Measurements from ENCODE around the gene FAAP20.
A peak's percentile ranks its signal among the peaks of the same experiment; 100 is the strongest.

FAAP20 gene

GRCh38 chr1:2177946-2178538, 16.5 kb downstream of the FAAP20 start:
- DNase-seq (ENCODE audit: low spot score), result no peak

DNA sequence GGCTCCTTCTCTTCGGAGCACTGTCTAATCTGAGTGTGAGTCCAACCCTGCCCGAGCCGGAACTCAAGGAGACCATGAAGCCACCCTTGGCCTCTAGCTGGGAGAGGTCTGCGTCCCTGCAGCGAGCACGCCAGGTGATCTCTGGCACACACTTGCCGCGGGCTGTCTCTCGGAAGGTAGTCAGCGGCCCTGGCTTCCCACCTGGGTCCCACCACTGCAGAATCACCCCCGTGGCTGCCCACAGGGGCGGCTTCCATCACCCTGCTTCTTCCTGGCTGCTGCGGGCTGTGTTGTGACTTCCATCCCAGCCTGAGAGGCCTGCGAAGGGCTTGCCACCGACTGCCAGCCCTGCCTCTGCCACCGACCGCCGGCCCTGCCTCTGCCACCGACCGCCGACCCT, 17.0 kb downstream of the FAAP20 start:
- no peak for DNase-seq (ENCODE audit: low spot score)

DNA sequence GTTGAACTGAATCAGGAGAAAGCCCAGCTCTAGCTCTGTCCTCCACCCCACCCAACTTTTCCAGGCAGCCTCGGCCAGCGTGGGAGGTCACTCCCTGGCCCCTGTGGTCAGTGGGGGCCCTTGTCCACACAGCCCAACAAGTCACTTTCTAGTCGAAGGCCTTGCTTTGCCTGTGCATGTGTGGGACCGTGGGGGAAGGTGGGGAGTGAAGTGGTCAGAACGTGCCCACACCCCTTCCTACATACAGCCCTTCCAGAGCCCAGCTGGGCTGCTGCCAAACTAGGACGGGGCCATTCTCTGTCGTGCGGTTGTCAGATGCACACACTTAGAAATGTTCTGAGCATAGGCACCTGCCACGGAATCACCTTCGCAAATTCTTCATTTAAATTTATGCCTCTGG, 18.0 kb downstream of the FAAP20 start:
- no peak for DNase-seq (ENCODE audit: low spot score)

DNA sequence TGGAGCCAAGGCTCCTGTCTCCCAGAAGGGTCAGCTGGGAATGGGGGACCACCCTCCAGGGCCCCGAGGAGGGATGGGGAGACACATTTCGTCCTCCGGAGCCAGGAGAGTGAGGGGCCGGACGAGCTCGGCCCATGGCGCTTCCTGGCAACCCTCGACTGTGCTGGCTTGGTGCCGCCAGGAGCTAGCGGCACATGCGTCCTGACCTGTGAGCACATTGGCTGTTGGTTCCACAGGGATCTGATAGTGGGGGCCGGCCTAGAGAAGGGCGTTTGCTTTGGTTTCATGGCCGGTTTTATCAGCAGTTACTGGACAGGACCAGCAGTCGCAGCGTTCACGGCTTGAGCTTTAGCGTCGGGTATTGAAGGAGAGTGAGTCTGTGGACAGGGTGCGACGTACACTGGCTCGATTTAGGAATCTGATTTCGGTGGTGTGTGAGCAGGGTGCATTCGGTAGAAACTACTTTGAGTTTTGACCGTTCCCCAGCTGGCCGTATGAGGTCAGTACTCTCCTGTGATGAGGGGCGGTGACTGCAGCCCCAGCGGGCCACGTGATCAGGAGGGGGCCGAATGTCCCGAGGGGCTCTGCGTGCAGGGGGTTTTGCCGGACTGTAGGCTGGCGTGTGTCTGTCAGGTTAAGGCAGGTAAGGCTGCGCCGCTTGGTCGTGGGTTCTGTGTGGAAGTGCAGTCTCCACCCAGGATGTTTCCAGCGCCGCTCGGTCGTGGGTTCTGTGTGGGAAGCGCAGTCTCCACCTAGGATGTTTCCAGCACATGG, 18.7 kb downstream of the FAAP20 start:
- DNase-seq (ENCODE audit: low spot score), result no peak

GRCh38 chr1:2175055-2175414, 19.5 kb downstream of the FAAP20 start:
- no peak for DNase-seq (ENCODE audit: low spot score)

- DNase-seq (ENCODE audit: low spot score), result peak; percentile 66
Observed at GRCh38 chr1:2174348-2175054, 20.1 kb downstream of the FAAP20 start.

DNA sequence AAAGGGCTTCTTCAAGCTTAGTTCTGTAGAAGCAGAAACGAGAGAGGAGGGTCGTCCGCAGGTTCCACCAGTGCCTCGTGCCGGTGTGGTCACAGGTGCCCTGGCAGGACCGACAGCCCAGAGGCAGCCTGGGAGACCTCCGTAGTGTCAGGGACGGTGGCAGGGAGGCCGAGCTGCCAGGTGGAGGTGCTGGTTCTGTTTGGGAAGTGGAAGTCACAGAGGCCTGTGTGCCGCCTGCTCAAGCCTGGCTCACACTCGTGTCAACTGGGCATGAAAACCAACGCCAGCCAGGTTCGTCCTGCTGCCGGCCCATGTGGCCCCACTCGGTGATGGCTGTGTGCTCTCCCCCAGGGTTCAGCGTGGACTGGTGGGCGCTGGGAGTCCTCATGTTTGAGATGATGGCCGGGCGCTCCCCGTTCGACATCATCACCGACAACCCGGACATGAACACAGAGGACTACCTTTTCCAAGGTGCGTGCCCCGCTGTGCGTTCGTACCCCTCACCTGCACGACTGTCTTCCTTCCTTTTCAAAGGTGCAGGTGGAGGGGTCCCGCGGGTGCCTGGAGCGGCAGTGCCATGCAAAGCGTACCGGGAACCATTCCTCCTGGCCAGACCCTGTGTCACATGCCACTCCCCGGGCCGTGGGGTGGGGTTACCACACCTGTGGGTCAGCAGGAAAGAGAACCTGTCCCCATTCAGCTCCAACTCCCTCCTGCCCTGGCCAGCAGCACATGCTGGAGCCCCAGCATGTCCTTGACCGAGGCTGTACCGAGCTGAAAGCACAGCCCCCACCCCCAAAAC, 20.8 kb downstream of the FAAP20 start:
- DNase-seq (ENCODE audit: low spot score), result no peak

DNA sequence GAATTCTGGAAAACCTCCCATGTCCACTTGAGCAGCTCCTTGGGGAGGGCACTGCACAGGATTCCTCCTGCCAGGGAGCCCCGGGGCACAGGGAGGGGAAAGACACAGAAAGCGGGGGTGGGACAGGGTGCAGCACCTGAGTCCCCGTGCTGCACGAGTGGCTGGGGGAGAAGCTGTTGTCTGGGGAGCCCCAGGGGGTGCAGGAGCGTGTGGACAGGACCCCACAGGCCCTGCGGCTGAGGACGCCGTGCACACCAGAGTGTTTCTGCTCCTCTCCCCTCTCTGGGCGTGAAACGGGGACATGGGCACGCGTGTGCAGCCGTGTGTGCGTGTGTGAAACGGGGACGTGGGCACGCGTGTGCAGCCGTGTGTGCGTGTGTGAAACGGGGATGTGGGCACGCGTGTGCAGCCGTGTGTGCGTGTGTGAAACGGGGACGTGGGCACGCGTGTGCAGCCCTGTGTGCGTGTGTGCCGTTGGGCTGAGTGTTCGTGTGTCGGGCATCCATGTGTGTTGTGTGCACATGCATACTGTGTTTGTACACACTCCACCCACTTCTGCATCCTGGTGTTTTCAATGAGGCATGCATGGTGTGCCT, 21.9 kb downstream of the FAAP20 start:
- DNase-seq (ENCODE audit: low spot score), result no peak

- no peak for DNase-seq (ENCODE audit: low spot score)
Observed at GRCh38 chr1:2172012-2172411, 22.6 kb downstream of the FAAP20 start.

DNA sequence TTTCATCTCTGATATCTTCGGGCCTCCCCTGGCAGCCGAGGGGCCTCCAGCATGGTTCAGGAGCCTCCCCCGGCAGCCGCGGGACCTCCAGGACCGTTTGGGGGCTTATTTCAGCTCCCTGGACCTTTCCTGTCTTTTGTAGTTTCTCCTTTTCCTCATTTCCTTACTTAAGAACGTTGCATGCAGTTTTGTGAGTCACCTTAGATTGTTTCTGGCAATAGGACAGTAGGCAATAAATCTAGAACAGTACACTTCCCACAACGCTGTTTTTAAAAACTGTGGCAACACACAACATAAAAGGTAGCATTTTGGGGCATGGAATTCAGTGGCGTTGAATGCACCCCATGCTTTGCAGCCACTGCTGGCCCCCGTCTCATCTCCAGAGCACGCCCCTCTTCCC, 24.4 kb downstream of the FAAP20 start:
- no peak for DNase-seq (ENCODE audit: low spot score)

GRCh38 chr1:2169200-2169836, 25.3 kb downstream of the FAAP20 start:
- DNase-seq (ENCODE audit: low spot score), result no peak

GRCh38 chr1:2168535-2168934, 26.0 kb downstream of the FAAP20 start:
- DNase-seq (ENCODE audit: low spot score), result no peak

- DNase-seq (ENCODE audit: low spot score), result no peak
Observed at GRCh38 chr1:2168090-2168489, 26.5 kb downstream of the FAAP20 start.

GRCh38 chr1:2166695-2167094, 27.9 kb downstream of the FAAP20 start:
- DNase-seq (ENCODE audit: low spot score), result no peak

DNA sequence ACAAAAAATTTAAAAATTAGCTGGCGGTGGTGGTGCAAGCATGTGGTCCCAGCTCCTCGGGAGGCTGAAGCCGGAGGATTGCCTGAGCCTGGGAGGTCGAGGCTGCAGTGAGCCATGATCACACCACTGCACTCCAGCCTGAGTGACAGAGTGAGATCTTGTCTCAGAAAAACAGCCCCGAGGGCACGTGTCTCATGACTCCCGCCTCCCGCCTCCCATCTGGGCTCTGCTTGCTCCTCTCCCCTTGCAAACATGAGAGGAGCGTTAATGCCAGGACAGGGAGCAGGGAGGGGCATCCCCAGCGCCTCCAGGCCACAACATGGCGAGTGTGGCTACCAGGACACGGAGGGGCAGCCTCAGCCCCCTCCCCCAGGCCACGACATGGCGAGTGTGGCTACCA, 28.3 kb downstream of the FAAP20 start:
- DNase-seq (ENCODE audit: low spot score), result no peak

DNA sequence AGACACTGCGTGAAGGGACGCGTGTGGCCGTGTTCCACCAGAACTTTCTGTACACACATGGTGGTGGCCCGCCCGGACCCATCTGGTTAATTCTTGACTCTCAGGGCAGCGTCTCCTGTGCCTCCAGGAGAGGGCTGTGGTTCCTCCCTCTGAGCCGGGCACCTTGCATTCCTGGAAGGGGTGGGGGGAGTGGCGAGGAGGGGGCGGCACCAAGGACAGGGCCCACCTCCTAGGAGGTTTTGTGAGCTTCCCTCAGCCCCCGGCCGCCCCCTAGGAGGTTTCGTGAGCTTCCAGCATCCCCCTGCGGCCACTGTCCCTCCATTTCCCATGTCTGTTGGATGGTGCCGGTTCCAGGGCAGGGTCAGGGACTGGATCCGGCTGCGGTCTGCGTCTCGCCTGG, 28.9 kb downstream of the FAAP20 start:
- DNase-seq (ENCODE audit: low spot score), result no peak

GRCh38 chr1:2163205-2163604, 31.4 kb downstream of the FAAP20 start:
- no peak for DNase-seq (ENCODE audit: low spot score)

DNA sequence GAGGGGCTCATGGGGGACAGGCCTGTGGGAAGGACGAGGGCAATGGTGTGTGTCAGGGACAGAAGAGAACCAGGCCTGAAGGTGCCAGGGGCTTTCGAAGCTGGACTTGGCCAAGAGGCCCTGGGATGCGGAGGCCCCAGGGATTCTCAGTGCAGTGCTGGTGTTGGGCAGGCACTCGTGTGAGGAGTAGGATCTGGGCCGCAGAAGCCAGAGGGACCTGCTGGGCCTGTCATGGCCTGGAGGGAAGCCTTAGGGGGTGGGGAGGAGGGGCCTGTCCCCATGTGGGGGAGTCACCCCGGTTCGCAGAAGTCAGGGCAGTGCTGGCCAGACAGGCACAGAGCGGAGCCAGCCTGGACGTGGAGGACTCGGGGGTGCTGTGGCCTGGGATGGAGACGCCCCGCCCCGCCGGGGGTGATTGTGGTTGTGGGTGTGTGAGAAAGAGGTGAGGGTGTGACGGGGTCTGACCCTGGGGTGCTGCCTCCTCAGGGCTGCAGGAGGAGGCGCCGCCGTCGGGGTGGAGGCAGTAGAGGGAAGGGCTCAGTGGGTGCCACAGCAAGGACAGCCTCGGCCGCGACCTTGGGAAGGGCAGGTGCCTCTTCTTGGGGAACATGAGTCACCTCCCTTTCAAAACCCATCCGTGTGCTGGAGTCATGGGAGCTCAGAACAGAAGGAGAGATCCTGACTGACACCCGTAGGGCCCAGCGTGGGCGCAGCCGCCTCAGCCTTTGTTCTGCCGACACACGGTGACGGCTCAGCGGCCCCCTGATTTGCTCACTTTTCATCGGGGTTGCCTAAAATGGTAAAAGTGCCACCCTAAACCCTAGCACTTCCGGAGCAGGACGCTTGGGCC, 33.9 kb downstream of the FAAP20 start:
- no peak for DNase-seq (ENCODE audit: low spot score)

DNA sequence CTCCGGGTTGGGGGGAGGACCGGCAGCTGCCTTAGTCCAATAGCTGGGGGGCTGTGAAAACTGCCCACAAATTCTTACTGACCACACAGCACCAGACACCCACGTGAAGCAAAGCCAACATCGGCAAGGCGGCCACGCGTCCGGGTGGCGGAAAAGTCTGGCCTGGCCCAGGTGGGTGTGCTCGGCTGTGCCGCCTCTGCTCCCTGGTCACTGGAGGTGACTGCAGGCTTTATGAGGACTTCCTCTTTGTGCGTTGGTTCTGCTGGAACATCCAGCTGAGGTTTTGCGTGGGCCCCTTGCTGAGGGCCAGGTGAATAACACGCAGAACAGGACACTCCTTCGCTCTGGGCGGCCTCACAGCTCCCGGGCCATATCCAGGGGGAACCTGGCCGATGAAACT, 35.4 kb downstream of the FAAP20 start:
- DNase-seq (ENCODE audit: low spot score), result no peak

DNA sequence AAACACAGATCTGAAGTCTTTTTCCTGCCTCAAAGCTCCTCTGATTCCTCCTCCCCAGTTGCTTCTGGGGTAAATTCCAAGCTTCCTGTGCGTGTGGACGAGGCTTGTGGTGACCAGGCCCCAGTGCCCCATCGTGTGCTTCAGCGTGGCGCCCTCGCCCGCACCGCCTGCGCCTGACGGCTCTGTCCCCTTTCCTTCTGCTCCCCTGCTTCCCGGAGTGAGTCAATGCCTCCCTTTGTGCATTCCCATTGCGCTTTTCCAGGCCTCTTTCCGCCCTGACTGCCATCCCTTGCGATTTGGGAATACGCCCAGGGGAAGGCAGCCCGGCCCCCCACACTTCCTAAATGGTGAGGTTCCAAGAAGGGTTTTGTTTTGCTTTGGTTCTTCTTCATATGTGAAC, 36.3 kb downstream of the FAAP20 start:
- no peak for DNase-seq (ENCODE audit: low spot score)

- no peak for DNase-seq (ENCODE audit: low spot score)
Observed at GRCh38 chr1:2157856-2158255, 36.7 kb downstream of the FAAP20 start.
